H4 (cell line): Measurements from ENCODE around the gene UMAD1. TPM values are rescaled to one million over a fixed set of nuclear protein-coding genes. Genes with fewer than 3 reads are reported as not detected.

ENCODE experiments used
- DNase-seq: peaks from one replicate; pipeline ENCODE4 v3.0.0-alpha.2; 2015; ENCODE audit warnings: low spot score
- total RNA-seq: library from RNA; depleted of rRNA; stranded (reverse); fragments of >200 nt; shearing (Covaris generic); gene quantifications from 2 replicates; pipeline ENCODE4 v1.2.3, GENCODE V29; 2014

Gene UMAD1
- total RNA-seq, 1 experiment from 2014 or later = 65.9 TPM

GRCh38 chr7:7688956-7689355 lies 48.4 kb downstream of the UMAD1 start:
- no peak for DNase-seq

- no peak for DNase-seq
Measured at GRCh38 chr7:7693881-7694280, 53.3 kb downstream of the UMAD1 start.

- no peak for DNase-seq
Measured at GRCh38 chr7:7694542-7694941, 54.0 kb downstream of the UMAD1 start.

- no peak for DNase-seq
Measured at GRCh38 chr7:7695111-7695817, 54.7 kb downstream of the UMAD1 start.

GRCh38 chr7:7696458-7697119 lies 56.0 kb downstream of the UMAD1 start:
- DNase-seq = peak; percentile 62

- DNase-seq = no peak
Measured at GRCh38 chr7:7698930-7699329, 58.4 kb downstream of the UMAD1 start.

- no peak for DNase-seq
Measured at GRCh38 chr7:7699380-7699779, 58.8 kb downstream of the UMAD1 start.

GRCh38 chr7:7699970-7700369 lies 59.4 kb downstream of the UMAD1 start:
- no peak for DNase-seq

GRCh38 chr7:7701527-7701926 lies 61.0 kb downstream of the UMAD1 start:
- no peak for DNase-seq

- no peak for DNase-seq
Measured at GRCh38 chr7:7702826-7703225, 62.3 kb downstream of the UMAD1 start.

GRCh38 chr7:7703427-7703826 lies 62.9 kb downstream of the UMAD1 start:
- DNase-seq = no peak

GRCh38 chr7:7704867-7705266 lies 64.3 kb downstream of the UMAD1 start:
- no peak for DNase-seq

- no peak for DNase-seq
Measured at GRCh38 chr7:7705318-7705717, 64.8 kb downstream of the UMAD1 start.

- DNase-seq = no peak
Measured at GRCh38 chr7:7706101-7706511, 65.6 kb downstream of the UMAD1 start.

- no peak for DNase-seq
Measured at GRCh38 chr7:7706556-7707172, 66.1 kb downstream of the UMAD1 start.

- no peak for DNase-seq
Measured at GRCh38 chr7:7707246-7707645, 66.7 kb downstream of the UMAD1 start.

- DNase-seq = peak; percentile 69
Measured at GRCh38 chr7:7707806-7708205, 67.3 kb downstream of the UMAD1 start.

GRCh38 chr7:7709291-7709690 lies 68.7 kb downstream of the UMAD1 start:
- no peak for DNase-seq

- DNase-seq = no peak
Measured at GRCh38 chr7:7710469-7710868, 69.9 kb downstream of the UMAD1 start.

- no peak for DNase-seq
Measured at GRCh38 chr7:7713730-7714129, 73.2 kb downstream of the UMAD1 start.

GRCh38 chr7:7718492-7718891 lies 77.9 kb downstream of the UMAD1 start, which contains the start of gene RPA3:
Gene RPA3 (minus strand): TSS chr7:7718607. CDS start chr7:7640418, 78,189 bp downstream.
- no peak for DNase-seq

- DNase-seq = peak; percentile 100
Measured at GRCh38 chr7:7719236-7719635, 78.7 kb downstream of the UMAD1 start.

- DNase-seq = no peak
Measured at GRCh38 chr7:7720193-7720592, 79.6 kb downstream of the UMAD1 start.
